Endodermal cell (in vitro differentiated cells): ENCODE data around the gene FEZ2. TPM values are rescaled to one million over a fixed set of nuclear protein-coding genes. Genes with fewer than 3 reads are reported as not detected.

Experiments used
- DNase-seq: peaks from one replicate; pipeline ENCODE4 v3.0.0-alpha.2; 2017
- H3K27ac ChIP-seq: 2 replicates; pipeline ENCODE4 v1.5.1; 2013; ENCODE audit warnings: mild to moderate bottlenecking, low read depth, low read length, moderate library complexity
- H3K27me3 ChIP-seq: 2 replicates; pipeline ENCODE4 v1.6.1; 2013; ENCODE audit warnings: mild to moderate bottlenecking, low read length, moderate library complexity; ENCODE audit not compliant: insufficient read depth, control insufficient read depth, poor library complexity, severe bottlenecking
- H3K36me3 ChIP-seq: 2 replicates; pipeline ENCODE4 v1.7.0; 2013; ENCODE audit warnings: mild to moderate bottlenecking, low read length, moderate library complexity; ENCODE audit not compliant: control insufficient read depth, insufficient read depth
- H3K4me1 ChIP-seq: one replicate; pipeline ENCODE4 v1.7.0; 2013; ENCODE audit warnings: low read length; ENCODE audit not compliant: control insufficient read depth, insufficient read depth
- H3K4me3 ChIP-seq: 2 replicates; pipeline ENCODE4 v1.5.1; 2013; ENCODE audit warnings: mild to moderate bottlenecking, low read length, moderate library complexity
- H3K9ac ChIP-seq: 2 replicates; pipeline ENCODE4 v1.6.1; 2013; ENCODE audit warnings: mild to moderate bottlenecking, low read length, moderate library complexity; ENCODE audit not compliant: poor library complexity, severe bottlenecking; ENCODE audit errors: extremely low read depth
- H3K9me3 ChIP-seq: 2 replicates; pipeline ENCODE4 v1.6.1; 2013; ENCODE audit warnings: mild to moderate bottlenecking, low read length, moderate library complexity; ENCODE audit not compliant: control insufficient read depth
- H3K27ac Mint-ChIP-seq: 2 replicates; pipeline ENCODE4 v1.8.0; 2020; ENCODE audit warnings: mixed read lengths
- H3K27me3 Mint-ChIP-seq: 2 replicates; pipeline ENCODE4 v1.8.0; 2021; ENCODE audit warnings: mild to moderate bottlenecking, mixed read lengths; ENCODE audit not compliant: insufficient read depth
- H3K36me3 Mint-ChIP-seq: 2 replicates; pipeline ENCODE4 v1.8.0; 2020; ENCODE audit warnings: low read depth, mixed read lengths
- H3K4me1 Mint-ChIP-seq: 2 replicates; pipeline ENCODE4 v1.8.0; 2020; ENCODE audit warnings: mixed read lengths
- H3K4me3 Mint-ChIP-seq: 2 replicates; pipeline ENCODE4 v1.8.0; 2020; ENCODE audit warnings: mild to moderate bottlenecking, moderate library complexity, mixed read lengths
- H3K9me3 Mint-ChIP-seq: 2 replicates; pipeline ENCODE4 v1.8.0; 2020; ENCODE audit warnings: mild to moderate bottlenecking, mixed read lengths
- CTCF ChIP-seq: fragments of 200-600 bp; sonication (generic); conservative IDR thresholded peaks from 2 replicates; pipeline ENCODE4 v1.5.0; 2021; ENCODE audit warnings: antibody characterized with exemption, mild to moderate bottlenecking
- WGBS, 2 experiments: methylation state at CpG; one replicate each; pipeline versions ENCODE4 v1.1.5 to v1.1.7; 2013; ENCODE audit warnings: missing lambda C conversion rate in 2 of 2, mixed read lengths in 1 of 2; ENCODE audit not compliant: insufficient coverage in 1 of 2, insufficient read length in 1 of 2; 5-methylcytosine and 5-hydroxymethylcytosine counted together
- total RNA-seq, 2 donors: library from RNA; stranded (reverse); fragmentation: NEBNext Ultra II Directional in 1 of 2; extraction: Animal tissue kit (Norgen Biotek cat#: 25700) in 1 of 2; gene quantifications; 2 replicates in 1 of 2; 3 replicates in 1 of 2; pipeline ENCODE4 v1.2.1, GENCODE V29; 2021

Gene FEZ2
- total RNA-seq, 2 donors from 2014 or later = 30.0 to 37.3 TPM

GRCh38 chr2:36559221-36559942, 38.6 kb downstream of the FEZ2 start:
- DNase-seq = peak; percentile 77
- no peaks in the 10 kb centered on the region for H3K4me1 ChIP-seq
- peaks cover 47% of the 10 kb centered on the region for H3K36me3 ChIP-seq
- Mint-ChIP-seq H3K9me3 (no peaks in the 10 kb centered on the region), H3K27me3 (no peaks in the 10 kb centered on the region), H3K36me3 (peaks cover 23% of the 10 kb centered on the region), H3K4me1 (peaks cover 26% of the 10 kb centered on the region), H3K4me3 (no peak overlapping the region), H3K27ac (peak overlapping the region; percentile 82)
- H3K9me3 ChIP-seq = no peaks in the 10 kb centered on the region
- 84 to 85% methylated on average over 10 to 11 of the region's 11 CpGs for WGBS, 2 experiments
- H3K27me3 ChIP-seq = no peaks in the 10 kb centered on the region
- H3K27ac ChIP-seq = no peak overlapping the region
- H3K9ac ChIP-seq = no peak overlapping the region
- no peak for TF ChIP-seq CTCF
- no peak overlapping the region for H3K4me3 ChIP-seq

- Mint-ChIP-seq H3K36me3 (peaks cover 36% of the 10 kb centered on the region), H3K9me3 (no peaks in the 10 kb centered on the region), H3K27ac (no peak overlapping the region), H3K4me1 (peaks cover 18% of the 10 kb centered on the region), H3K4me3 (no peak overlapping the region), H3K27me3 (no peaks in the 10 kb centered on the region)
- Histone ChIP-seq H3K9me3 (no peaks in the 10 kb centered on the region), H3K27me3 (no peaks in the 10 kb centered on the region), H3K27ac (no peak overlapping the region), H3K4me3 (no peak overlapping the region), H3K9ac (no peak overlapping the region), H3K4me1 (no peaks in the 10 kb centered on the region), H3K36me3 (peaks cover 57% of the 10 kb centered on the region)
- no peak for TF ChIP-seq CTCF
- WGBS, 2 experiments = 71 to 93% methylated on average over 1 of the region's 1 CpG
- no peak for DNase-seq
Observed at GRCh38 chr2:36556842-36557241, 41.1 kb downstream of the FEZ2 start.

- Mint-ChIP-seq H3K4me1 (peaks cover 14% of the 10 kb centered on the region), H3K9me3 (no peaks in the 10 kb centered on the region), H3K36me3 (peaks cover 38% of the 10 kb centered on the region), H3K4me3 (no peak overlapping the region), H3K27me3 (no peaks in the 10 kb centered on the region), H3K27ac (no peak overlapping the region)
- Histone ChIP-seq H3K27me3 (no peaks in the 10 kb centered on the region), H3K36me3 (peaks cover 56% of the 10 kb centered on the region), H3K9me3 (no peaks in the 10 kb centered on the region), H3K27ac (no peak overlapping the region), H3K4me3 (no peak overlapping the region), H3K4me1 (no peaks in the 10 kb centered on the region), H3K9ac (no peak overlapping the region)
- WGBS, 2 experiments = 100% methylated on average over 2 to 3 of the region's 3 CpGs
- DNase-seq = no peak
- no peak for TF ChIP-seq CTCF
Observed at GRCh38 chr2:36555789-36556188, 42.2 kb downstream of the FEZ2 start.
